ENCODE results near the gene BAAT.

Gene BAAT

DNA sequence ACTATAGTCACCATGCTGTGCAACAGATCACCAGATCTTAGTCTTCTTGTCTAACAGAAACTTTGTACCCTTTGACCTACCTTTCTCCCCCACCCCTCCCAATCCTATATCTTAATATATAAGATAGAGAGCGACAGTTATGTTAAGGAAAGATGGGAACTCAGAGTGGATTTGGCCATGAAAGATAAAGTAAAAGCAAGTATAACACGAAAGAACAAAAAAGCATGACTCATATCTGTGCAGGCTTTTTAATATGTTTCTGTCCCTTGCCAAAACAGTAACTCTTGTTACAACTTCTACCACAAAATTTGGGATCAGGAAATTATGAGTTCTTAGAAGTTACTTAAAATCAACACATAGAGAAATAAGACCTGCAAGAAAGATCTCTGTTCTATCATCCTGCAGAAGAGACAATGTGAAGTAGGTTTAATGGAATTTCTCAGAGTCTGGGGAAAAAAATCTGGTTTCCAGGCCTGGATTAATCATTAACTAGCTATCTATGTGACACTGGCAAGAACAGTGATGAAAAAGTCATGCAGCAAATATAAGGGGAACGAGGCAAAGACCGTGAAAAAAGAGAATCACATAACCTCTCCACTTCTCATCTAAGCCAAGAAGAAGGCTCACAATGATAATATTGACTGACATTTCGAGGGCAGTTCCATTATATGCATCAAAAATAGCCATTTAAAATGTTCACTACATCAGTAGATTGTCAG lies 18.6 kb downstream of the BAAT start:
- H3K4me3 ChIP-seq (replicated peaks; ENCODE audit: low read depth, low read length) = no peak overlapping the region
- no peak for DNase-seq (ENCODE audit: extremely low read depth, insufficient read length)
- no peaks in the 10 kb centered on the region for H3K36me3 ChIP-seq (ENCODE audit: control insufficient read depth, insufficient read depth, low read length)
- no peaks in the 10 kb centered on the region for H3K27me3 ChIP-seq (replicated peaks; ENCODE audit: control insufficient read depth, insufficient read depth, low read length)
- TF ChIP-seq, protein P1, sequence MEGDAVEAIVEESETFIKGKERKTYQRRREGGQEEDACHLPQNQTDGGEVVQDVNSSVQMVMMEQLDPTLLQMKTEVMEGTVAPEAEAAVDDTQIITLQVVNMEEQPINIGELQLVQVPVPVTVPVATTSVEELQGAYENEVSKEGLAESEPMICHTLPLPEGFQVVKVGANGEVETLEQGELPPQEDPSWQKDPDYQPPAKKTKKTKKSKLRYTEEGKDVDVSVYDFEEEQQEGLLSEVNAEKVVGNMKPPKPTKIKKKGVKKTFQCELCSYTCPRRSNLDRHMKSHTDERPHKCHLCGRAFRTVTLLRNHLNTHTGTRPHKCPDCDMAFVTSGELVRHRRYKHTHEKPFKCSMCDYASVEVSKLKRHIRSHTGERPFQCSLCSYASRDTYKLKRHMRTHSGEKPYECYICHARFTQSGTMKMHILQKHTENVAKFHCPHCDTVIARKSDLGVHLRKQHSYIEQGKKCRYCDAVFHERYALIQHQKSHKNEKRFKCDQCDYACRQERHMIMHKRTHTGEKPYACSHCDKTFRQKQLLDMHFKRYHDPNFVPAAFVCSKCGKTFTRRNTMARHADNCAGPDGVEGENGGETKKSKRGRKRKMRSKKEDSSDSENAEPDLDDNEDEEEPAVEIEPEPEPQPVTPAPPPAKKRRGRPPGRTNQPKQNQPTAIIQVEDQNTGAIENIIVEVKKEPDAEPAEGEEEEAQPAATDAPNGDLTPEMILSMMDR (IDR thresholded peaks at IDR 0.05; ENCODE audit: insufficient read depth, low read length, poor library complexity, severe bottlenecking) = no peak

GRCh38 chr9:101365181-101365580 lies 19.6 kb downstream of the BAAT start:
- H3K36me3 ChIP-seq (ENCODE audit: control insufficient read depth, insufficient read depth, low read length) = no peaks in the 10 kb centered on the region
- H3K4me3 ChIP-seq (replicated peaks; ENCODE audit: low read depth, low read length) = no peak overlapping the region
- H3K27me3 ChIP-seq (replicated peaks; ENCODE audit: control insufficient read depth, insufficient read depth, low read length) = no peaks in the 10 kb centered on the region
- TF ChIP-seq, protein P1 (IDR thresholded peaks at IDR 0.05; ENCODE audit: insufficient read depth, low read length, poor library complexity, severe bottlenecking) = no peak
- no peak for DNase-seq (ENCODE audit: extremely low read depth, insufficient read length)

GRCh38 chr9:101362450-101362849 lies 22.4 kb downstream of the BAAT start:
- Histone ChIP-seq H3K27me3 (replicated peaks; ENCODE audit: control insufficient read depth, insufficient read depth, low read length) (no peaks in the 10 kb centered on the region), H3K36me3 (ENCODE audit: control insufficient read depth, insufficient read depth, low read length) (no peaks in the 10 kb centered on the region), H3K4me3 (replicated peaks; ENCODE audit: low read depth, low read length) (no peak overlapping the region)
- DNase-seq (ENCODE audit: extremely low read depth, insufficient read length) = no peak
- TF ChIP-seq, protein P1 (IDR thresholded peaks at IDR 0.05; ENCODE audit: insufficient read depth, low read length, poor library complexity, severe bottlenecking) = no peak

- TF ChIP-seq, protein P1 (IDR thresholded peaks at IDR 0.05; ENCODE audit: insufficient read depth, low read length, poor library complexity, severe bottlenecking) = no peak
Measured at GRCh38 chr9:101360647-101361046, 24.2 kb downstream of the BAAT start.

GRCh38 chr9:101359679-101360078 lies 25.1 kb downstream of the BAAT start:
- Histone ChIP-seq H3K27me3 (replicated peaks; ENCODE audit: control insufficient read depth, insufficient read depth, low read length) (no peaks in the 10 kb centered on the region; the same call in 1 of the 2 replicates), H3K36me3 (ENCODE audit: control insufficient read depth, insufficient read depth, low read length) (no peaks in the 10 kb centered on the region), H3K4me3 (replicated peaks; ENCODE audit: low read depth, low read length) (no peak overlapping the region)
- TF ChIP-seq, protein P1 (IDR thresholded peaks at IDR 0.05; ENCODE audit: insufficient read depth, low read length, poor library complexity, severe bottlenecking) = no peak
- no peak for DNase-seq (ENCODE audit: extremely low read depth, insufficient read length)

More at GRCh38 chr9:101360647-101361046, 24.2 kb downstream of the BAAT start:
- H3K27me3 ChIP-seq (replicated peaks; ENCODE audit: control insufficient read depth, insufficient read depth, low read length) = no peaks in the 10 kb centered on the region
- no peaks in the 10 kb centered on the region for H3K36me3 ChIP-seq (ENCODE audit: control insufficient read depth, insufficient read depth, low read length)
- no peak overlapping the region for H3K4me3 ChIP-seq (replicated peaks; ENCODE audit: low read depth, low read length)
- no peak for DNase-seq (ENCODE audit: extremely low read depth, insufficient read length)
